NCI-H510A treated with DMSO at 0.1 percent for 48 hours (cell line): ENCODE measurements around the gene BEST4.
"Not testable (repeated sequence)": the region's sequence is repeated elsewhere in the genome, so short reads cannot be mapped to it uniquely, and the experiment has no call there.

ENCODE experiments used
- DNase-seq: peaks from one replicate; lab custom pipeline; 2025; lab: John Stamatoyannopoulos, UW

The BEST4 gene

GRCh38 chr1:44777547-44777946, 10.4 kb downstream of the BEST4 start:
- DNase-seq = no peak

DNA sequence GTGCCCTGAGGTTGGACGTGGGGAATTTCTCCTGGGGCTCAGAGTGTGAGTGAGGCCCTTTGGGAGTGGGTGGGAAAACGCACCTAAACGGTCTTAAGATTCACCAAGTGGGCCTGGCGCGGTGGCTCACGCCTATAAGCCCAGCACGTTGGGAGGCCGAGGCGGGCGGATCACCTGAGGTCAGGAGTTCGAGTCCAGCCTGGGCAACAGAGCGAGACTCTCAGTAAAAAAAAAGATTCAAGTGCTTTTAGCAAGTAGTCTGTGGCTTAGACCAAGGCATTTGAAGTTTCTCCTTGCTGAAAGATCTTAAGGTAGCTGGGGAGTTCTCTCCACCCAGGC, 11.3 kb downstream of the BEST4 start:
- no peak for DNase-seq

DNA sequence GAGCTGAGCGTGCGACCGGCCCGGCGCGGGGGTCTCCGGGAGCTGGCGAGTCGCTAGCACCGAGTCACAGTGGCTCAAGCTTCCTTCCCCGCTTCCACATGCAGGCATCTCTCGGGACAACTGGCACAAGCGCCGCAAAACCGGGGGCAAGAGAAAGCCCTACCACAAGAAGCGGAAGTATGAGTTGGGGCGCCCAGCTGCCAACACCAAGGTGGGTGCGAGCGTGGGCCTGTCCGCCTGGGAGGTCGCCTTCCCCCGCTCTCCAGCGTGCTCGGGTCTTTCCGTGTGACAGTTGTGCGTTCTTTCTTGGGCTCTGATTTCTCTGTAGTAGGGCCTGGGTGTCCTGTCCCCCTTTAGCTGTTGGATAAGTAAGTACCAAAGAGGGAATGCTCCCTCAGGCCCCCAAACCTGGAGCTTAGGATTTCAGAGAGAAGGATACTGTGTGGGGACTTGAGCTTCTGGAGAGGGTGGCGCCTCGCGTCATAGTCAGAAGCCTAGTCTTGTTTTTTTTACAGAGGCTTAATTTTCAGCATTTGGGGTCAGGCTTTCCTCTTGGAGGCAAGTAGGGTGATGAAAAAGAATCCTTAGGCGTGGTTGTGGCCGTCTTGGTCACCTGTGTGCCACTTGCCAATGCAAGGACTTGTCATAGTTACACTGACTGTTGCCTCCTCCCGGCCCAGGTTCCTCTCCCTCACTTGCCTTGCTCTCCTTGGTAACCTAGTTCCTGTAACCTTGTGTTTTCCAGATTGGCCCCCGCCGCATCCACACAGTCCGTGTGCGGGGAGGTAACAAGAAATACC, 11.8 kb downstream of the BEST4 start:
- no peak for DNase-seq

DNA sequence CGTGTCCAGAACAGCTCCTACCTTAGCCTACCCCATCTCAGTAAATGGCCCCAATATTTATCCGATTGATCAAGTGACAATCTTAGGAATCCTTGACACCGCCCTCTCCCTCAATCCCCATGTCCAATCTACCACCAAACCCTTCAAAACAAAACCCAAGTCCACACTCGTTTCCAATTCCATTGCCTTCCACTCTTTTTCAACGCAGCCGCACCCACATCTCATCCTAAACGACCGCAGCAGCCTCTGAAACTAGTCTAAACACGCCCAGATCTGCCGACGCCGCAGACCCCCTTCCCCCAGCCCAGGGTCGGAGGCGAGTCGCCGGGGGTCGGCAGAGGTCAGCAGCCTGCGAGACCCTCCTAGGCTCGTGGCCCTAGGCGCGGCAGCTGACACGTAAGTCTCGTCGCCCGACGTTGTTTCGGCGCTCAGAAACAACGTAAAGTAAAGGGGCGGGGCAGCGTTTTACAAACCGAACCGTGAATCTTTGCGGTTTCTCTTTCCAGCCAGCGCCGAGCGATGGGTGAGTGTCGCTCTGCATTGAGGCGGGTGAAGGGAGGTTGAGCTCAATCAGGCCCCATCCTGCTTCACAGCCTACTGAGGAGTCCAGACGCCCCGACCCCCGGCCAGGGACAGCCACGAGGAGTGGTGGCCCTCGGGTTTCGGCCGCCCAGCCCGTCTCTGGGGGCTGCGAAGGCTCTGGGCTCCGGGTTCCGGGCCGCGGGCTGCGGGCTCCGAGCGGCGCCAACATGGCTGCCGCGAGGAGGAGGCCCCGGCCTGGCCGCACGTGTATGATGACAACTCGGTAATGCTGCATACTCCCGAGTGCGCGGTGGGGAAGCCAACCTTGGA, 12.7 kb downstream of the BEST4 start, which contains the start of gene RPS8:
Gene RPS8, plus strand, starts transcription at position 463 of the 852 bp plus-strand sequence. Its CDS starts 57 bp downstream, at position 520.
- DNase-seq = peak; percentile 93

GRCh38 chr1:44766421-44766820, 21.5 kb downstream of the BEST4 start:
- not testable (repeated sequence) for DNase-seq

- no peak for DNase-seq
Observed at GRCh38 chr1:44760876-44761275, 27.1 kb downstream of the BEST4 start.

- no peak for DNase-seq
Observed at GRCh38 chr1:44759077-44759476, 28.9 kb downstream of the BEST4 start.

- no peak for DNase-seq
Observed at GRCh38 chr1:44757420-44757819, 30.6 kb downstream of the BEST4 start.

DNA sequence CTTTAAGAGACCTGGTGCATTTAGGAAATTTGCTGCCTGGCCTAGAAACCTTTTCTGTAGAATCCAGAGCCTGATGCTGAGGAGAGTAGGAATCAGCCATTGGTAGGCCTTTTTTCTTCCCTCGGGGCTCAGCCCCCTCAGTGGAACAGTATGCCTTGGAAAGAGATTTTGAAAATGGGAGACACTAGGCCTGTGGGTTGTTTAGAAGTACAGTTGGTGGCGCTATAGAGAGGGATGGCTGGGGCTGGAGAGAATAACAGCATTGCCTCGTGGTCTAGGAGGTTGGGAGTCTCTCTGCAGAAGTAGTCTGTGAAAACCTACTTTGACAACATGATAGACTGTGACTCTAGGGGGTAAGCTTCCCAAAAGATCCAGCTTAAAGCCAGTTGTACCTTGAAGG, 40.1 kb downstream of the BEST4 start:
- DNase-seq = no peak

DNA sequence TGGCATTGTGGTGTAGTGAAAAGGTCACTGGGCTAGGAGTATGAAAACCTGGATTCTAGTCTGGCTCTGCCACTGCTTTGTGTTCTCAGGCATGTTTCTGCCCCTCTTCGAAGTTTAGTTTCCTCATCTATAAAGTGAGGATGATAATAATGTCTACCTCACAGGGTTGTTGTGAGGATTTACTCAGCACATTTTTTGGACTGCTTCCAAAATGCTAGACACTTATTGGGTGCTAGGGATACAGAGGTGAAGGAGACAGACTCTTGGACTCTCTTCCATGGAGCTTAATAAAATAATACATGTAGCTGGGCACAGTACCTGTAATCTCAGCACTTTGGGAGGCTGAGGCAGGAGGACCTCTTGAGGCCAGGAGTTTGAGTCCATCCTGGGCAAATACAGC, 44.8 kb downstream of the BEST4 start:
- DNase-seq = no peak

GRCh38 chr1:44740179-44740617, 47.8 kb downstream of the BEST4 start:
- no peak for DNase-seq

DNA sequence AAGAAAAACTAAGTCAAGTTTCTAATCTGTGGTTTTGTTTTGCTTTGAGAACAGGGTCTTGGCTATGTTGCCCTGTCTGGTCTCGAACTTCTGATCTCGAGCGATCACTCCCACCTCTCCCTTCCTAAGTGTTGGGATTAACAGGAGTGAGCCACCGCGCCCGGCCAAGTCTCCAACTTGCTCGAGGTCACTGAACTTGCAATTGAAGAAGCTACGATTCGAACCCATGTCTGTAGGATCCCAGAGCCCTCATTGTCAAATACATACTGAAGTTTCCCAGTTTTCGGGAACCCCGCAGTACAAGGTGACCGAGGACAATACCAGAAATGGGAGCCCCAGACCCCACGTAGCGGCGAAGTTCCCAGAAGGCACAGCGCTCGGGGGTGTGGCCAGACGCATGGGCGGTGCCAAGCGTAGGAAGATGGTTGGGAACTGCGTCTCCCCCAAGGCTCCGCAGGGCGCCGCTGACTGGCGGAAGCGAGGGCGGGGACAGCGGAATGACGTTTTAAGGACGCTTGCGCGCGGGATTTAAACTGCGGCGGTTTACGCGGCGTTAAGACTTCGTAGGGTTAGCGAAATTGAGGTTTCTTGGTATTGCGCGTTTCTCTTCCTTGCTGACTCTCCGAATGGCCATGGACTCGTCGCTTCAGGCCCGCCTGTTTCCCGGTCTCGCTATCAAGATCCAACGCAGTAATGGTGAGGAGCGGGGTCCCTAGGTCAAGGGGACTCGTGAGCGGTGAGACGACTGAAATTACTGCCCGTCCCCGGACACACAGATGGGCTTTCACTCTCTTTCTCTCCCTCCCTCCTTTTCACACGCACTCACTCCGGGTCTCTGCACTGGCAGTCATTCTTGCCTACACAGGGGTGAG, 48.4 kb downstream of the BEST4 start, which contains the start of gene KIF2C:
Gene KIF2C, plus strand, starts transcription at position 531 of the 872 bp plus-strand sequence. Its CDS starts 96 bp downstream, at position 627.
- DNase-seq = peak; percentile 97

DNA sequence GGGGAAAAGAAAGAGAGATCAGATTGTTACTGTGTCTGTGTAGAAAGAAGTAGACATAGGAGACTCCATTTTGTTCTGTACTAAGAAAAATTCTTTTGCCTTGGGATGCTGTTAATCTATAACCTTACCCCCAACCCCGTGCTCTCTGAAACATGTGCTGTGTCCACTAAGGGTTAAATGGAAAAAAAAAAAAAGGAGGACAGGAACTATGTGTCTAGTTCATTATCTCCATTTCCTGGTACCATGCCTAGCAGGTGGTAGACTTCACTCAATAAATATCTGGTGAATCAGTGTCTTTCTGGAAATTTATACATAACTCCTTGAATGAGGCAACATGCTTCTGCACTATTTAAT, 49.0 kb downstream of the BEST4 start:
- DNase-seq = not testable (repeated sequence)

DNA sequence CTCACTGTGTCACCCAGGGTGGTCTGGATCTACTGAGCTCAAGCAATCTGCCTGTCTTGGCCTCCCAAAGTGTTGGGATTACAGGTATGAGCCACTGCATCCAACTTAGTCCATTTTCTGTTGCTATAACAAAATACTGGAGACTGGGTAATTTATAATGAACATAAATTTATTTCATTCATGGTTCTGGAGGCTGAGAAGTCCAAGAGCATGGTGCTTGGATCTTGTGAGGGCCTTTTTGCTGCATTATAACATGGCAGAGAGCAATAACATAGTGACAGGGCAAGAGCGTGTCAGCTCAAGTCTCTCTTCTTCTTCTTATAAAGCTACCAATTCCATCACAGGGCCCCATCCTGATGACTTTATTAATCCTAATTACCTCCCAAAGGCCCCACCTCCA, 52.0 kb downstream of the BEST4 start:
- no peak for DNase-seq

DNA sequence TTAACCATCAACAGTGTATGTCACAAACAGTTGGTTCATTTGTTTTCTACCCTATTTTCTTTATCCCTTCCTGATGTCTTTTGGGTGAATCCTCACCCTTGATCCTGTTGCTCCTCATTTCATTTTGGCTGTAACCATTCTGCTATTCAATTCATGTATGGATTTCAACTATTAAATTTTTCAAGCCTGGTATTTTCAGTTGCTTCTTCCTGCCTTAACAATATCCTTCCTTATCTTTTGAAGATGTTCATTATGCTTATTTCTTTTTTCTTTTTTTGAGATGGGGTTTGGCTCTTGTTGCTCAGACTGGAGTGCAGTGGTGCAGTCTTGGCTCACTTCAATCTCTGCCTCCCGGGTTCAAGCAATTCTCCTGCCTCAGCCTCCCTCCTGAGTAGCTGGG, 54.2 kb downstream of the BEST4 start:
- DNase-seq = no peak
